Germinal center (tissue), 1 donor: ENCODE data around the gene TSPAN2.

Experiments used
- DNase-seq: peaks from one replicate; pipeline ENCODE4 v3.0.0; 2012; ENCODE audit warnings: mixed read lengths, low spot score

TSPAN2 gene

DNA sequence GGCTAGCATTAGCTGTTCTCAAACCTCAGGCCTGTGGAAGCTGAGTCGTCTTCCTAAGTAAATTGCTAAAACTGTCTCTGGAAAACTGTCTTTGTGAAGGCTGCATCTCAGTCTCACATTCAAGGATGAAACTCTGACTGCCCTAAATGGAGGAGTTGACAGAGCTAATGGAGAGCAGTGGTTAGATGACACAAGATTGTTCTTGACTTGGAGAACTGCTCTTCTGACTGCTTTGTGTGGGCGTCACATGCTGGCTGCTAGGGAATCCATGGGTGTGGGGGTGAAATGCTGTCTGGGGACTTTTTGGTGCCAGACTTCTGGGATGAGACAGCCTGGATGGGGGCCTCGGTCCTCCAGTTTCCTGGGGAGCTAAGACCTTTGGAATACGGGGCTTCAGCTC, 24.5 kb upstream of the TSPAN2 start:
- DNase-seq = no peak

DNA sequence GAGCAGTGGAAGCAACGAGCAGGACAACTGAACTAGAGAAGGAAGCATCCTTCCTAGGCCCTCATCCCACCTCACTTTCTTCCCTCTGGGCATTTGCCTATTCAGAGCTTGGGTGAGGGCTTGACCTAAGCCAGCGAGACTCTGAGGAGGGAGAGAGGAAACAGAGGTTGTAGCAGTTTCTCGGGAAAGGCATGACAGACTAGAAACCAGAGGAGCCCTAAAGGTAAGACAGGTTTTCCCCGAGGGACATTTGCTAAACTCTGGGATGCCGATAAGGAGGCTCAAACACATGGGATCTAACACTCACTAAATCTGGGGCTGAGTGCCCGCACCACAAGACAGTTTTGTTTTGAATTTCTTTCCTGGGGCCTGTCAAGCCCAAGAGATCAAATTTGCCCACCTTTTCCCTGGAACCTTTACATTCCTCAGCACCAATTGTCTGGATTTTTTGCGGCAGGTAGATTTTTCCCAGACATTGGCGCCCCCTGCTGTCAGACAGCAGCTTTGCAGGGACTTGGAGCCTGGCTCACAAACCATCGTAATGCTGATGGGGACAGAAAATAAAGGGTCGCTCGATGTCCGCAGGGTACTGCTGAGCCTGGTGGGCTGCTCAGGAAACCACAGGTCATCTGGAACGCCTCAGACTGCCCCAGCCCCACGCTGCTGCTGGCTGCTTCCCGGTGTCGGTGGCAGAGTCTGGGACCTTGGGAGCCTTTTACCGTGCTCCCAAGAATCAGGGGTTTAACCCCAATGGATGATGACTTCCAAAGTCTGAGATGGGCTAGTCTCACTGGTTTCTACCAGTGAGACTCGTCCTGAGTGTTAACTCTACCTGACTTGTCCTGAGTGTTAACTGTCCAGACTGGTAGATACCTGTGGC, 23.4 kb upstream of the TSPAN2 start:
- no peak for DNase-seq

DNA sequence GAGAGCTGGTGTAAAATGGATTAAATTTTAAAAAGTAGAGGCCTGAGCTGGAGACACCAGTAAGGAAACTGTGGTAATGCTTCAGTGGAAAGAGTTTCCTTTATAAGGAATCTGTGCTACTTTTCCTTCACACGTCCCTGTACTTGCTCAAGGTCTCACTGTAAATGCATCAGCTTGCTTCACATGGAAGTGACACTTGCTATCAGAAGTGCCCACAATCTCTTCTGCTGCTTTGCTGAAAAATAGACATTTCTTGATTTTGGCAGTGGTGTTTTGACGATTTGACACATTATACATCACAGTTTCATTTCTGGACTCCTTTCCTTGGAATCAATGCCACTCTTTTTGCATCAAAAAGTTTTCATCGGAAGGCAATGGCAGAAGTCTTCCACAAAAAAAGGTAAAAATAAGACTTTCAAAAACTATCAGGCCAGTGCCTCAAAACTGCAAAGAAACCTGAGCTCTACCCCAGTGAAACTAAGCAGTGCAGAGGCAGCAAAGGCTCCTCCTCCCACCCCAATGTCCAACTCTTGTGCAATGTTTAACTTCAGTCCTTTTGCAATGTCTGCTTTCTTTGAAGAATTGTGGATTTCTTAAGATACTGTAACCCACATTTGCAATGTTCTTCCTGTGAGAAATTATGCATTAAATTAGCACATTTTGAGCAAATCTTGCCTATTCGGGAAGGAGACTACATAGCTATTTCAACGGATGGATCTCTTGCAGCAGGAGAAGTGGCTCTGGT, 18.4 kb upstream of the TSPAN2 start:
- DNase-seq = no peak

DNA sequence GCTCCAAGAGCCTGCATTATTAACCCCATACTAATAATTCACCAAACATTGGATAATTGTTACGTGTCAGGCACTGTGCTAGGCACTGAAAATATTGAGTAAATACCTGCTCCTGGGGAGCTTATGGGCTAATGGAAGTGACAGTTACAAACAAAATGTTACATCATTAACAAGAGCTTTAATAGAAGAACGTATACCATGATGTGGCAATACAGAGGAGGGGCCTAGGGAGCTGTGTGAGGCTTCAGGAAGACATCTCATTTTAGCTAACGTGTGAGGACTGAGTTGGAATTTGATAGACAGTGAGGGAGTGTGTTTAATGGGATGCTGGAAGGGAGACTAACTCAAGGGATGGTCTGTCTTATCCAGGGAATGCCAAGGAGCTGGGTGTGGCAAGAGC, 16.5 kb upstream of the TSPAN2 start:
- no peak for DNase-seq

DNA sequence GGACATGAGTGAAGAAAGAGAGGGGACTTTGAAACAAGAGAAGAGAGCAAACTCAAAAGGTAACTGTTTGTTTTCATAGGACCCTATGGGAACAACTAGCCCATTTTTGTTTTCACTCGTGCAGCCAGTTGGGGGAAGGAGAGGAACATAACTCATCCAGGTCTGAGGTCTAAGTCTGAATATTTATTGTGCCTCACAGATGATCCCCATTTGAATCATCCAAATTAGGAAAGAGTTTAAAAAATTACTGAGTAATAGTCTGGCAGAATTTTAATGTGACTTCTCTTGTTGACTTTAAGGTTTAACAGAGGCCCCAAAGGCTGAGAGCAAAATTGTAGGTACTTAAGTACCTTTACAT, 10.4 kb upstream of the TSPAN2 start:
- no peak for DNase-seq

DNA sequence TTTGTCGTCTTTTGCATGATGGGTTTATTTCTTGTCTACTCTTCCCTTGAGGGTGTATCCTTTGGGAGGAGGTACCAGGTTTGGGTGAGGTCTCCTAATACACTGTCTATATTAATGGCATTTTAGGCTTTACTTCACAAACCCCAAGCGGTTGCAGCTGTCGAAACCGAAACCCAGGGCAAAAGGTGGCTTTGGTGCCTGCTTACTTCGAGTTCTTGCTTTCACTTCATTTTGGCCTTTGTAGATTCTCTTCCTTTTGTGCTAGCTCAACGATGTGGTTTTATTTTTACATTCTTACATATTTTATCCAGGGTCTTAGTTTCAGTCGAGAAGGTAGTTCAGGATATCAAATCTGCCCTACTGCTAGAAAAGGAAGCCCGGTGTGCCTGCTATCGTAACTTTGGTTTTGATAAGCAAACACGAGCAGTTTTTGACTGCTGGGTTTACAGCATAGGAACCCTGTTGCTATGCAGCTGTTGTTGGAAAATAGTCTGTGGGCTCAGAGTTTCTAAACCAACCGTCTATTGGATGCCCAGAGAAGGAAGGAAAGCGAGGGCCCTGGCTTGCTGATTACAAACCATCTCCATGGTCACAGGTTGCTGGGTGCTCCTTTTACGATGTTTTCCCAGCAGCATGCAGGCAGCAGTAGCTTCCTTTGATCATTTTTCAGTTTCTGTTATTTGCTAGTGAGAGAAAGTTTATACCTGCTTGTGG, 9.8 kb upstream of the TSPAN2 start:
- DNase-seq = peak; percentile 55

DNA sequence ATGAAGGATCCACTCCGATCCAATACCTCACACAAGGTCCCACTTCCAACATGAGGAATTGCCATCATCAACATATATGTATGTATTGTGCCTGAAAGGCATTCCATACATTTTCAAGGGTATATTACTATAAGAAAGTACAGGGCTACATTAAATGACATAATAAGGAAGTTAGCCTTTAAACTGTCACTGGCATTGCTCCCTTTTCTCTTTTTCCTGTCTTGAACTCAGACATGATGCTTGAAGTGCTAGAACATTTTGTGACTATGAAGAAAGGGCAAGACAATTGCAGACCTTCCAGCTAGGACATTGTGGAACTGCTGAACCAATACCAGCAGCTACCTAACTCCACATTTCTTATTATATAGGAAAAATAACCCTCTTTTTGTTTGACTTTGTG, 2.9 kb upstream of the TSPAN2 start:
- DNase-seq = no peak

DNA sequence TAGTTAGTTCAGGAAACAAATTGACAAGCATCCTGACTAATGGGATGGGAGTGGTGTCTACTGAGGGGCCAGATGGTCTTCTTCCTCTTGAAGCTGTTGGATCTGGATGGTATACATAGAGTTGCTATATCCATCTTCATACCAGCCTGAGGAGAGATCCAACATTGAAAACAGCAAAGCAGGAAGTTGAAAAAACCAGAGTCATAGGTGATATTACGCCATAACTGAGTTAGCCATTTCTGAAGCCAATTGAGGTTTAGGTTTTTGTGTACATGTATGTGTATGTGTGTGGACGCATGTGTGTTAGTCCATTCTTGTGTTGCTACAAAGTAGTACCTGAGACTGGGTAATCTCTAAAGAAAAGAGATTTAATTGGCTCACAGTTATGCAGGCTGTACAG, 2.3 kb upstream of the TSPAN2 start:
- no peak for DNase-seq

DNA sequence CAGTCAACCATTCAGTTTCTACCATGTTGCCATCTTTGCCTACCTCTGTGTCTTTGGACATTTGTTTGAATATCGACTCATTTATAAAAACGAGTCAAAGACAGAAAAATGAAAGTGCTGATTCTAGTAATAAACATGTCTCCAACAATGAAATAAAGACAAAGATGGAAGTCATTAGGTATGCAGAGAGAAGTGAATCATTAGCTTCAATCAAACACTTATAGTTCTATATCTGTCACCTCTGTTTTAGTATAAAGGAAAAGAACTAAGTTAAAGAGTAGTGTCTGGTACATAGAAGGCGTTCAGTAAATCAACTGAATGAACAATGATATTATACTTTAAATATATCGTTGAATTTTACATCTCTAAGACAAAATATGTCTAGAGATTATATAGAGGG, 1.7 kb upstream of the TSPAN2 start:
- no peak for DNase-seq

DNA sequence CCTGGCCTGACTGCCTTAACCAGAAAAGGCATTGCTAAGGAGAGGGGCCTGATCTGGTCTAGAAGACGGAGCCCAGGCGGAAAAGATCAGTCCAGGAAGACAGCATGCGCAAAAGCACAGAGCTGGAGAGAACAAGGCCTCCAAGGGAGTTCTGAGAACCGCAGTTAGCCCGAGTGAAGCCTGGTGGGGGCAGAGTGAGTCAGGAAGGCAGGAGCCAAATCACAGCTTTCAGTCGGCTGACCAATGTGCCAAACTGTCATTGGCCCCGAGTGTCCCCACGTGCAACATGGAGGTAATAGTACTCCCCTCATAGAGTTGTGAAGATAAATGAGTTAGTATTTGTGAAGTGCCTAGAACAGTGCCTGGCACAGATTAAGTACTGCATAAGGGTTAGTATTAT, 1.2 kb upstream of the TSPAN2 start:
- no peak for DNase-seq

DNA sequence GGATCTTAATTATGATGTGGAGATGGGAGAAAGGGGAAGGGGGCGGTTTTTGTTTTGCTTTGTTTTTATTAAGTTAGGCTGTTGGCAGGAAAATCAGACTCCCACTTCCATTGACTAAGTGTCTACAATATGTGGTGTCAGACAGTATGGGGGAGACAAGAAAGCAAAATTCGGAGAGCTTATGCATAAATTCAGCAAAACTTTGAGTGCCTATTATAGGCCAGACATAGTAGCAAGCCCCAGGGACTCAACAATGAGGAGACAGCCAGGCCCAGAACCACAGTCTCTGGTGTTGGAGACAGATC, 835 bp upstream of the TSPAN2 start:
- no peak for DNase-seq

DNA sequence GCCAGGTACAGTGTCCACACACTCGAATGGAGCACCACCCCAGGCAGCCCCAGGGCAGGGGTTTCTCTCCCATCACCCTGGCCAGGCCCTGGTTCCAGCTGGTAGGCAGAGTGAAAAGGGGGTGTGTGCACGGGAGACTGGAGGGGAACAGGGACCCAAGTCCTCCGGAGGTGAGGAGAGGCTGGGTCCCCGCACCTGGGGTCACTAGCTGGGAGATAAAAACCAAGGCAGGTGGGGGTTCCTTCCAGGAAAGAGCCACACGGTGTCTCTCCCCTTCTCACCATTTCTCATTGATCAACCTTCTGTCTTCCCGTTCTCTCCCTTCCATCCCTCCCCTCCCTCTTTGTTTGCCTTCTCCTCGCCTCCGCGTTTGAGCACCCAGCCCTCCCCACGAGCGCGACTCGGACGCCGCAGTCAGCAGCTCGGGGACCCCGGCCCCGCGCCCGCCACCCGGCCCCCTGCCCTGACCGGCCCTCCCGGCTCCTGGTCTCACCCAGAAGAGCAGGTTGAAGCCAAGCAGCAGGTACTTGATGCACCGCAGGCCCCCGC, 358 bp downstream of the TSPAN2 start:
- DNase-seq = no peak

DNA sequence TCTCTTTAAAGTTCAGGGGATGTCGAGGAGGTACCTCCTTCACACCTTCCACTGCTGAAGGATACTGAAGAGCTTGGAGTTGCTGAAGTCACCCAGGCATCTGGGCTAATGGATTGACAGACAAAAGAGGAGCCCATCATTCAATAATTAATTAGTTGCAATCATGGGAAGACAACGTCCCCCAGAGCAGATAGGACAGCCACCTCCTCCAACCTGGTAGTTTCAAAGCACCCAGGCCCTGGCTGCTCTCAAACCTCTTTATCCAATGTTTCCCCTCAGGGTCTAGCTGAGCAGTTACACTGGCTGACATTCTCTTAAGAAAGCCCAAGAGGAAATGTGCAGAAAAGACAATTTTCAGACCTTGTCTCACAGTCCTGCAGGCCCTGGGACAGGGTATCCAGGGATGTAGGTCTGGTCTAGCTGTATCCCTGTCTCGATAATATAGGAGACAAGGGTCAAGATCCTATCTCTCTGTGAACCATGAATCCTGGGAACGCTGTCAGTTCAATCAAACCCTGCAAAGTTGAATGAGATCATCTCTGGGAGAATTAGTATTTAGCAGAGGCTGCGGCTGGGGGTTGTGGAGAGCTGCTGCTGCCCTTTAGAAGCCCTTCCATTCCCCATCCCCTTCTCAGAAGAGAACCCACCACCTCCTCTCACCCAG, 1.1 kb downstream of the TSPAN2 start:
- DNase-seq = no peak

DNA sequence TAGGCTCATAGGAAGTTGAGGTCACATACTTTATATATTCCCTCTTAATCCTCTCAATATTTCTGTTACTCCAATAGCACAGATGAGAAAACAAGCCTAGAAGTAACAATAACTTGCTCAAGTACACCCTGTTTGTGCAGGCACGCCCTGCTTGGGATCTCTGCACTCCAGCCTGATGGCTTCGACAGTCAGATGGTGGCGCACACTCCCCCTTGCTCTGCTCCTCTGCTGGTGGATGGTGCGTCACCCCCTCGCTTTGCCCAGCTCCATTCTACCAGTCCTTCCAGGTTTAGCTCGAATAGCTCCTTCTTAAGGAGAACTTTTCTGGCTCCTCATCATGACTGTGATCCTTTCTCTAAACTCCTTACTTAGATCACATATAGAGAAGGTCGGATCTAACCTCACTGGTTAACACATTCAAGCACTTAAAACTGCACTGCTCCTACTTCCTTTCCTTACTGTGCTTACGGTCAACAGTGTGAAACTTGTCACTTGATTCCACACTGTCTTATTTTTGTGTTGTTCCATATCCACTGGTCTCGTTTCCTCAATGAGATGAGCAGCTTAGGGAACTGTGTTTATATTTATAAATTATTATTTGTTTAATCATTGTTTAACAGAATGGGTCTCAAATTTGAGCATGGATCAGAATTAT, 3.0 kb downstream of the TSPAN2 start:
- no peak for DNase-seq

DNA sequence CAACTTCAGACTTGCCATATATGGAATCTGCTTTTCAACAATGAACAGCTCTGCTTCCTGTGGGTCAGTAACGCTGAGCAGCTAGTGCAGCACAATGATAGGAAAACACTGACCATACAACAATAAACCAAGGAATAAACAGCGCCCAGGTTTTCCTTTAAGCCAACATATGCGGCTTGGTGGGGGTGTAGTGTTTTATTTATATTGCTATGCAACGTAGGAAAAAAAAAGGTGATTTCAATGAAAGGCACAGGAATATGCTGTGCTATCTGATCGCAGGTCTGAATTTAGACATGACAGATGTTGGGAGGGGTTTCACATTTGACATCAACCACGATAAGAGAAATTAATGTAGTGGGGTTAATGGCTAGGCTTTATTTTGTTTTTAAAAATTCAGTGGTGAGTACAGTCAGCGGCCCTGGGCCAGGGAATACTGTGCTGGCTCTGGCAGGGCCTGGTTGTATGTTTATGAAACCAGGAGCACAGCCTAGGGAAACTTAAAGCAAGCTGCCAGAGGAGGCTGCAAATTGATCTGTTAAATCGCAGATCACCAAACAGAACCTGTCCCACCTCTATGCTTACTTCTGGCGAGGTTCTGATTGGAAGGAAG, 4.3 kb downstream of the TSPAN2 start:
- DNase-seq = no peak

DNA sequence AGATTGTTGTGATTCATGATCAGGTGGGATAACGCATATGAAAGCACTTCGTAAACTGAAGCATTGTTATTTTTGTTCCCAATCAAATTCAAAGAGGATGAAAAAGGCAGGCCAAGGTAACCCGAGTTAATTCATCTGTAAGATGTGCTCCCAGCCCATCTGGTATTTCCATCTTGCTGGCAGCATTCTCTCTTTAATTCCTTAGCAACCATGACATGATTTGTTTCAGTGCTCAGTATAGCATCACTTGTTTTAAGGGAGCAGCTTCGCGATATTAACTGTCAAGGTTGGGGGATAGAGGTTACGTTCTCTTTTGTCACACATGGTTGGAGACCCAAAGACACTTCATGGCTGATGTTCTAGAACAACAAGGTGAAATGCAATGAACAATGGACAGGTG, 6.4 kb downstream of the TSPAN2 start:
- DNase-seq = no peak

DNA sequence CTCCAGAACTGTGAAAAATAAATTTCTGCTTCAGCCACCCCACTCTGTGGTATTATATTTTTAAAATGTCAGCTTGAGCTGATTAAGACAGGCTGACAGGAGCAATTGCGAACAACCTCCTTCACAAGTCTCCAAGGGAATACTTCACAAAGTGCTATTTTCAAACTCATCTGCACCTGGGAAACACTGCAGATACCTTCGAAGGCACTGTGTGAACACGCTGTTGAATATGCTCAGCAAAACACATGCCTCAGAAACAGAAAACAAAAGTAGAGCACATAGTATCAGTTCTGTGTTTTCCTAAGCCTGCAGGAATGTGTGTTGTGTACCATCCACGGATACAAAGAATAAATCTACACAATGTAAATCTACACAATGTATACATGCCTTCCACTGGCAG, 10.6 kb downstream of the TSPAN2 start:
- no peak for DNase-seq

DNA sequence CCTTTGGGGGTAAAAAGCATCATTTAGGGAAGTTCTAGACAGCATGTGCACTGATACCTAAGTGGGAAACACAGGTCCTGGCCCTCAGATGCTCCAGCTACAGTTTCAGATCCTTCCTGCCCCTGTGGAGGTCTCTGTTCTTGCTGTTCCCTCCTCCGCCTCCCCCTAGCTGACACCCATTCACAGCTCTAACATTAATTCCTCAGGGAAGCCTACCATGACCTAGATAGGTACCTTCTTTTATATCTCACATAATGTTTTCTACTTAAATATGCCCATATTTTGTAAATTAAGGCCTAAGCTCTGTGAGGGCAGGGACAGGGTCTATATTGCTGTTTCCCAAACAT, 11.3 kb downstream of the TSPAN2 start:
- no peak for DNase-seq

DNA sequence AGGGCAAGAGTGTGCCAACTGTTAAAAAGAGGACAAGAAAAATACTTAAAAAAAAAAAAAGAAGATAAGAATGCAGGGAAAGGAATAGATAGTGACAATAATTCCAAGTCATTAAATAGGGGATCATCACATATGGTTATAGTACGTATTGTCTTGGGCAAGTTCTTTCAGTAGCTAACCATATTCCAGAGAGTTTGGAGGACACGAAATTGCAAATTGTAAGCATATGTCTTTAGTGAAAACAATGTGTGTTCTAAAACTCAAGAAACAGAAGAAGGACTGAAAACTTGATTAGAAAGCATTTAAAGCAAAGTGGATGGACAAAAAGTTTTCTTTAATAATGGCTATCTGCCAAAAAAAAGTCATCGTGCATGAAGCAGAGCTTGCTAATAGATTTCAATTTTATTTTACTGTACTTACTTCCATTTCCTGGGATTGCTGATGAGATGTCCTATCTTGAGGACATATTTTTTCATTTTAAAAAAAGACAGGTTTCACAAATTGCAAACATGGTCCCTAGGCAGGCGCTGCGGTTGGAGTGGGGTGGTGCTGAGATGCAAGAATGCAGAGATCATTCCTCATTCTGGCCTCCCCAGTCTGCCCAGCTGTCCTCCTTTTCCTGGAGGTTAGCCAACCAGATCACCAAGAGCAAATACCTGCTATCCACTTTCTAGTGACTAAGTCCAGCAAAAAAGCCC, 11.9 kb downstream of the TSPAN2 start:
- no peak for DNase-seq

DNA sequence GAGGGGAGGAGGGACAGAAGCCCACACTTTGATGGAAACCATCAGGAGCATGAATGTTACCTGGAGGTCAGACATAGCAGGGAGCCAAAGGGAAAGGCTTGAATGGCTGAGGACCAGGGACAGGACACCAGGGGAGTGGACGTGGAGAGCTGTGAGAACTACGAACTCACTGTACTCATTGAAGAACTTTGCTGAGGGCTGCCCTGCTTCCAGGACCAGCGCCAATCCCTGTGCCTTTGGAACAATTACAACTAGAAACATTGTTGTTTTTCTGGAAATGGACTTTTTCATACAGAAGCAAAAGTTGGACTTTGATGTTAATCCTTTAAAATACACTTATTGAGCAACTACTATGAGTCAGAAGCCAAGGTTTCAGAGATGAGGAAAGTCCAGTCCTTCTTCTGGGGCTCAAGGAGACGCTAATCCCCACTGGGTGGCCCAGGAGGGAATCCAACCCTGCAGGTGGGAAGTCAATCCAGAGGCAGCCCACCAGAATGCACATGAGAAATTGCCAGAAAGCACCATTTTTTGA, 12.9 kb downstream of the TSPAN2 start:
- DNase-seq = no peak
